GM23338 (cell line): Measurements from ENCODE around the gene FMN1.

ENCODE experiments used
- CREB1 ChIP-seq: fragments of 250-450 bp; sonication (Bioruptor Pico); IDR thresholded peaks from 2 replicates; pipeline ENCODE4 v1.5.0; 2020; ENCODE audit warnings: low read depth, mild to moderate bottlenecking, moderate library complexity
- EZH2 ChIP-seq: fragments of 200-600 bp; sonication (generic); IDR thresholded peaks from one replicate; pipeline ENCODE4 v1.8.0; 2017; ENCODE audit warnings: antibody characterized with exemption, mild to moderate bottlenecking, low read depth; ENCODE audit not compliant: unreplicated experiment
- EZH2phosphoT487 ChIP-seq: fragments of 200-600 bp; sonication (generic); IDR thresholded peaks from one replicate; pipeline ENCODE4 v1.8.1; 2018; ENCODE audit warnings: antibody characterized with exemption; ENCODE audit not compliant: unreplicated experiment
- JUNB ChIP-seq: IDR thresholded peaks from one replicate; pipeline ENCODE4 v1.6.1; 2016; ENCODE audit warnings: antibody characterized with exemption; ENCODE audit not compliant: unreplicated experiment
- POLR2AphosphoS5 ChIP-seq: IDR thresholded peaks from 2 replicates; pipeline ENCODE4 v1.6.1; 2016; ENCODE audit warnings: antibody characterized with exemption, low read depth
- ZNF331 ChIP-seq: fragments of 250-450 bp; sonication (Bioruptor Pico); IDR thresholded peaks from 2 replicates; pipeline ENCODE4 v1.5.0; 2020; ENCODE audit warnings: low read depth, mild to moderate bottlenecking, moderate library complexity
- TF ChIP-seq, protein P1 (sequence below), 2 experiments: fragments of 200-600 bp in 1 of 2; sonication (generic) in 1 of 2; conservative IDR thresholded peaks; 2 replicates each; pipeline versions ENCODE4 v1.5.1 to v1.6.1; 2016 to 2017; ENCODE audit warnings: antibody characterized with exemption in 2 of 2, low read depth in 2 of 2, mild to moderate bottlenecking in 2 of 2, moderate library complexity in 1 of 2

DNA sequence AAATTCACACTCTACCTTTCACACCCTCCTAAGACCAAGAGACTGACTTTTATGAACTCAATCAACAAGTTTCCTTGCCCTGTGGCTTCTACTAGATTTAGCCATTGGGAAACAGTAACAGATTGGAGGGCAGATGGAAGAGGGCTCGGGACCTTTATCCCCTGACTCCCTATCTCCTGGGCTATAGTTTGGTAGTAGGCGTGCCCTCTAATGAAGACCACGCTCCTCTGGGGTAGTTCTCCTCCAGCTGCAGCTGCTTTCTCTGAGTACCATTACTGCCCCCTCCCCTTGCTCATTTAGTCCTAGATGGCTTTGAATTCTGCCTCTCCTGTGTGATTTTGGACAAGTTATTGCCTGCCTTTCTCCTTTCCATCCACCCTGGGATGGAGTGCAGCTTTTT lies 33.3 kb downstream of the FMN1 start:
- TF ChIP-seq EZH2phosphoT487 = no peak
- TF ChIP-seq, protein P1, sequence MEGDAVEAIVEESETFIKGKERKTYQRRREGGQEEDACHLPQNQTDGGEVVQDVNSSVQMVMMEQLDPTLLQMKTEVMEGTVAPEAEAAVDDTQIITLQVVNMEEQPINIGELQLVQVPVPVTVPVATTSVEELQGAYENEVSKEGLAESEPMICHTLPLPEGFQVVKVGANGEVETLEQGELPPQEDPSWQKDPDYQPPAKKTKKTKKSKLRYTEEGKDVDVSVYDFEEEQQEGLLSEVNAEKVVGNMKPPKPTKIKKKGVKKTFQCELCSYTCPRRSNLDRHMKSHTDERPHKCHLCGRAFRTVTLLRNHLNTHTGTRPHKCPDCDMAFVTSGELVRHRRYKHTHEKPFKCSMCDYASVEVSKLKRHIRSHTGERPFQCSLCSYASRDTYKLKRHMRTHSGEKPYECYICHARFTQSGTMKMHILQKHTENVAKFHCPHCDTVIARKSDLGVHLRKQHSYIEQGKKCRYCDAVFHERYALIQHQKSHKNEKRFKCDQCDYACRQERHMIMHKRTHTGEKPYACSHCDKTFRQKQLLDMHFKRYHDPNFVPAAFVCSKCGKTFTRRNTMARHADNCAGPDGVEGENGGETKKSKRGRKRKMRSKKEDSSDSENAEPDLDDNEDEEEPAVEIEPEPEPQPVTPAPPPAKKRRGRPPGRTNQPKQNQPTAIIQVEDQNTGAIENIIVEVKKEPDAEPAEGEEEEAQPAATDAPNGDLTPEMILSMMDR (conservative IDR thresholded peaks at IDR 0.05; ENCODE audit: low read depth in 2 of 2) = no peak
- TF ChIP-seq POLR2AphosphoS5 = no peak
- no peak for TF ChIP-seq EZH2
- no peak for TF ChIP-seq CREB1
- TF ChIP-seq ZNF331 (CRISPR knock-in tag) = no peak
- no peak for TF ChIP-seq JUNB
